Measurements from ENCODE around the gene IL36A.

Gene IL36A

DNA sequence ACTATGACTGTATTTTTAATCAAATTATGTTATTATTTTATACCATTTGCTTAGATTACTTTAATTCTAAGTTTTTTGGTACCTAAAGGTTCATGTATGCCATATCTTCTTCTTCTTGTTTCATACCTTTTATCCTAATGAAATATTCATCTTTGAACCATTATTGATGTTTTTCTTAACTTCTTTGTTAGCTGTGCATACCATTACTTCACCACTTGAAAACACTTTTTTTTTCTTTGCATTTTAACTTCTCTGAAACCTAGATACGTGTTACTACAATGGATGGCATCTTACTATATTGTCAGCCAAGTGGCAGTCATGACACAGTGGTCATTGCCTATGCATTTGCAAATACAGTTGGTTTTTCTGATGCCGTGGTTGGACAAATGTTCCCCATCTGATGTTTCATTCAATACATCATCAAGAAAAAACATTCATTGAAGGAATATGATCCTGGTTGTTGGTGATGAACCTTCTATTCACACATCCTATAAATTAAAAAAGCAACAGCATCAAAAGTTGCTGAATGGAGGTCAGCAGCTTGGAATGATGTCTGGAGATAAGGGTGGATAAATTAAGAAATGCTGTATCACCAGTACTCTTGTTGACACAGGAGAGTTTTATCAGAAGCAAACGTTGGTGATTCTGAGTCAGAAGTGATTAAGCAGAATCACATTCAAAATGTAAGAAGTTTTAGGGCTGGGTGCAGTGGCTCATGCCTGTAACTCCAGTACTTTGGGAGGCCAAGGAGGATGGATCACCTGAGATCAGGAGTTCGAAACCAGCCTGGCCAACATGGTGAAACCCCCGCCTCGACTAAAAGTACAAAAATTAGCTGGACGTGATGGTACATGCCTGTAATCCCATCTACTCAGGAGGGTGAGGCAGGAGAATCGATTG is 7.4 kb downstream of the IL36A start:
- in situ Hi-C loops (cut with HindIII; ENCODE audit: low sequenced_read_pairs), result no loop called here
- no peak overlapping the region for H3K4me3 ChIP-seq (ENCODE audit: low read depth, low read length)
- TF ChIP-seq, protein P1, sequence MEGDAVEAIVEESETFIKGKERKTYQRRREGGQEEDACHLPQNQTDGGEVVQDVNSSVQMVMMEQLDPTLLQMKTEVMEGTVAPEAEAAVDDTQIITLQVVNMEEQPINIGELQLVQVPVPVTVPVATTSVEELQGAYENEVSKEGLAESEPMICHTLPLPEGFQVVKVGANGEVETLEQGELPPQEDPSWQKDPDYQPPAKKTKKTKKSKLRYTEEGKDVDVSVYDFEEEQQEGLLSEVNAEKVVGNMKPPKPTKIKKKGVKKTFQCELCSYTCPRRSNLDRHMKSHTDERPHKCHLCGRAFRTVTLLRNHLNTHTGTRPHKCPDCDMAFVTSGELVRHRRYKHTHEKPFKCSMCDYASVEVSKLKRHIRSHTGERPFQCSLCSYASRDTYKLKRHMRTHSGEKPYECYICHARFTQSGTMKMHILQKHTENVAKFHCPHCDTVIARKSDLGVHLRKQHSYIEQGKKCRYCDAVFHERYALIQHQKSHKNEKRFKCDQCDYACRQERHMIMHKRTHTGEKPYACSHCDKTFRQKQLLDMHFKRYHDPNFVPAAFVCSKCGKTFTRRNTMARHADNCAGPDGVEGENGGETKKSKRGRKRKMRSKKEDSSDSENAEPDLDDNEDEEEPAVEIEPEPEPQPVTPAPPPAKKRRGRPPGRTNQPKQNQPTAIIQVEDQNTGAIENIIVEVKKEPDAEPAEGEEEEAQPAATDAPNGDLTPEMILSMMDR (IDR thresholded peaks at IDR 0.05; ENCODE audit: low read depth, low read length), result no peak
- DNase-seq (ENCODE audit: low read depth, low spot score), result no peak

DNA sequence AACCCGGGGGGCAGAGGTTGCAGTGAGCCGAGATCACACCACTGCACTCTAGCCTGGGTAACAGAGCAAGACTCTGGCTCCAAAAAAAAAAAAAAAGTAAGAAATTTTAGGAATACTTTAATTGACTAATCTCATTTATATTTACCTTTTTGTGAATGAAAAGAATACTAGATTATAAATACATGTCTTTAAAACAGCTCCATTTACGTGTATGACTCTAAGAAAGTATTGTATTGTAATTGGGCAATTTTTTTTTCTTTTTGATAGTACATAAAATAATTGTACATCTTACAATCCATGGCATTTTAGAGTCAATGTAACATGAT is 8.0 kb downstream of the IL36A start:
- TF ChIP-seq, protein P1 (IDR thresholded peaks at IDR 0.05; ENCODE audit: low read depth, low read length), result no peak
- H3K4me3 ChIP-seq (ENCODE audit: low read depth, low read length), result no peak overlapping the region
- no peak for DNase-seq (ENCODE audit: low read depth, low spot score)
- in situ Hi-C loops (cut with HindIII; ENCODE audit: low sequenced_read_pairs), result no loop called here

DNA sequence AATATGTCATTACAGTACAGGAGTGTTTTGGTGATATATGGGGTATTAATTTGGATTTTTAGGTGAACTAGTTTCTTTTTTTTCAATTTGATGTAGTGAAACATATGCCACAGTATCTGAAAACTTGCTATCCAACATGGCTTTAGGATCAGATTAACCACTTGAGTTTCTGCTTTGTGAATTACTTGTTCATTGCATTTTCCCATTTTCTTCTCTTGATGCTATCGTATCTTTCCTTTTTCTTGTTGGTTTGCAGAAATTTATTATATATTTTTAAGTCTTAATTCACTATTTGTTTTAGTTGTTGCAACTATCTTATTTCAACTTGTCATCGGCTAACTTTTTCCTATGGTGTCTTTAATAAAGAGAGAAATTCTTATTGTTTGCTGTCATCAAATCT is 8.8 kb downstream of the IL36A start:
- DNase-seq (ENCODE audit: low read depth, low spot score), result no peak
- in situ Hi-C loops (cut with HindIII; ENCODE audit: low sequenced_read_pairs), result no loop called here
- TF ChIP-seq, protein P1 (IDR thresholded peaks at IDR 0.05; ENCODE audit: low read depth, low read length), result no peak
- no peak overlapping the region for H3K4me3 ChIP-seq (ENCODE audit: low read depth, low read length)

DNA sequence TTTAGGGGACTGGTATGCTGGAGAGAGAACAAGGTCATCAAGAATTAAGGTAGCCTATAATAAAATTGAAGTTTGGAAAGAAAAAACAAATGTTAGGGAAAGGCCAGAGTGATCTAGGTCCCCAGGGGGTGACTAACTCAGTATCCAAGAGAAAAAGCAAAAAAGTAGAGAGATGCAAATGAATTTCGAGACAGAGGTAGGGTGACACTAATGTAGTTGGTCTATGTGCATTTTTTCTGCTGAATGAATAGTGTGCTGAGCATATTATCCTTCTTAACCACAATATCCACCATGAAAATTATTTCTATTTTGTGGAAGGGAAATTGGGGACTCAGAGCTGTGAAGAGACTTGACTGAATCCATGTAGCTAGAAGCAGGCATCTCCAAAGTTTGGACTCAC is 9.8 kb downstream of the IL36A start:
- in situ Hi-C loops (cut with HindIII; ENCODE audit: low sequenced_read_pairs), result no loop called here
- H3K4me3 ChIP-seq (ENCODE audit: low read depth, low read length), result no peak overlapping the region
- DNase-seq (ENCODE audit: low read depth, low spot score), result no peak
- TF ChIP-seq, protein P1 (IDR thresholded peaks at IDR 0.05; ENCODE audit: low read depth, low read length), result no peak

DNA sequence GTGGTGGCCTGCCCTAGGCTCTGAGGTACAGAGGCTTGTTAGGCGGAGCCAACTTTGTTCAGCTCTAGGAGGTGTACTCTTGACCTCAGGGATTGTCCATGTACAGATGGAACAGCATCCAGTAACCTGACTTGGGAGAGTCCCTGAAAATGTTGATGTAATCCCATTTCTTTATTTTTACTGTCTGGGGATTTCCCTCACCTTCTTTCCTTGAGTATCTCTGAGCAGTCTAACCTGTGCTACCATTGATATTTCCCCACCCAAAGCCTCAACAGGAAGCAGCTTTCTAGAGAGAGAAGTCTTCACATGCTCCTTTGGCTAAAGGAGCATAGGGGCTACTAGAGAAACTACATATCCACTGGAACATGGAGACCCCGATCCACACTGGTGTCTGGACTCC is 10.4 kb downstream of the IL36A start:
- no peak for DNase-seq (ENCODE audit: low read depth, low spot score)
- TF ChIP-seq, protein P1 (IDR thresholded peaks at IDR 0.05; ENCODE audit: low read depth, low read length), result no peak
- H3K4me3 ChIP-seq (ENCODE audit: low read depth, low read length), result no peak overlapping the region
- in situ Hi-C loops (cut with HindIII; ENCODE audit: low sequenced_read_pairs), result no loop called here

DNA sequence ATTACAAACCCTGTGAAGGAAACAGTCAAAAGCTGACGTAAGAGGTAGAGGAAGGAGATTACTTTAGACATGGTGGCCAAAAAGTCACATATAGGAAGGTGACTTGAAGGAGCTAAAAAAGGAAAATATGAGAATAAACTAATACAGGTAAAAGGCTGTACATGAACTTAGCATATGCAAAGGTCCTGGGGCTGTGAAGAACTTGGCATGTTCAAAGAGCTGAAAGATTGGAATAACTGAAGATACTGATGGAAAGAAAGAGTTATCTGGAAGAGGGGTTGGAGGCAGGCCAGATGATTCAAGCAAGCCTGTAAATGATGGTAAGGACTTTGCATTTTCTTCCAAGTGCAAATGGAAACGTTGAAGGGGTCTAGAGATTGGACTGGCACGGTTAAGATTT is 13.2 kb downstream of the IL36A start:
- no peak overlapping the region for H3K4me3 ChIP-seq (ENCODE audit: low read depth, low read length)
- TF ChIP-seq, protein P1 (IDR thresholded peaks at IDR 0.05; ENCODE audit: low read depth, low read length), result no peak
- in situ Hi-C loops (cut with HindIII; ENCODE audit: low sequenced_read_pairs), result no loop called here
- DNase-seq (ENCODE audit: low read depth, low spot score), result no peak

All from astrocyte of the spinal cord (primary cell).